ENCODE results near the gene OR2B2.

- no peak for TF ChIP-seq CTCF (IDR thresholded peaks at IDR 0.05)
- no peak for TF ChIP-seq POLR2A (IDR thresholded peaks at IDR 0.05)
- TF ChIP-seq POLR2AphosphoS5 (IDR thresholded peaks at IDR 0.05), result no peak
- TF ChIP-seq EP300 (IDR thresholded peaks at IDR 0.05), result no peak
Measured at GRCh38 chr6:27867945-27868300, 44.3 kb downstream of the OR2B2 start.
